ENCODE data around the gene LGALS9C. TPM values are rescaled to one million over a fixed set of nuclear protein-coding genes. Genes with fewer than 3 reads are reported as not detected.
"Not testable (repeated sequence)": the region's sequence is repeated elsewhere in the genome, so short reads cannot be mapped to it uniquely, and the experiment has no call there.

Gene LGALS9C
- total and polyA plus RNA-seq, 2 of the 13 experiments (the other 11 are each of a cell fraction or from before 2014, with no cell fraction given), result not detected

- BruUV-seq (replicated peaks); intact Hi-C loops (cut with micrococcal nuclease; ENCODE audit: unreplicated experiment); H3K9me3 ChIP-seq (ENCODE audit: low read length); FAIRE-seq; in situ Hi-C loops (cut with HindIII; ENCODE audit: extremely low pct_ligation_motif_present, low pct_unique_long_range_greater_than_20kb); H3K4me1 ChIP-seq (ENCODE audit: insufficient read depth, low read length); POLR2A ChIA-PET; H3K27ac ChIP-seq (ENCODE audit: extremely low read length, insufficient read depth, low read length); H4K20me1 ChIP-seq (ENCODE audit: insufficient read depth, low read length); ATAC-seq; H3K36me3 ChIP-seq (replicated peaks in 1 of 2; ENCODE audit: control insufficient read depth in 1 of 2, insufficient read depth in 2 of 2, low read length in 2 of 2); H3K9ac ChIP-seq (ENCODE audit: insufficient read depth, low read depth, low read length); H3K79me2 ChIP-seq (ENCODE audit: insufficient read depth, low read length); DNase-seq (ENCODE audit: low spot score); H3K4me3 ChIP-seq (replicated peaks in 1 of 3; ENCODE audit: insufficient read depth in 1 of 3, low read depth in 2 of 3, low read length in 3 of 3); H3K4me2 ChIP-seq (ENCODE audit: low read depth, low read length); CTCF ChIA-PET (ENCODE audit: low intra/inter-chr PET ratio, low total read pairs); H2AFZ ChIP-seq (ENCODE audit: low read length); H3K27me3 ChIP-seq (ENCODE audit: control insufficient read depth in 1 of 2, insufficient read depth in 2 of 2, low read length in 2 of 2): not testable (repeated sequence)
- WGBS (ENCODE audit: low lambda C conversion rate), result no CpG with 5 or more reads among the region's 5 CpGs
- peak; percentile 83 for TF ChIP-seq MIER2 (CRISPR knock-in tag; IDR thresholded peaks at IDR 0.05)
These were observed 26.6 kb downstream of the LGALS9C start for GRCh38 chr17:18503221-18503620.

- H3K79me2 ChIP-seq (ENCODE audit: insufficient read depth, low read length); H3K36me3 ChIP-seq (replicated peaks in 1 of 2; ENCODE audit: control insufficient read depth in 1 of 2, insufficient read depth in 2 of 2, low read length in 2 of 2); DNase-seq (ENCODE audit: low spot score); in situ Hi-C loops (cut with HindIII; ENCODE audit: extremely low pct_ligation_motif_present, low pct_unique_long_range_greater_than_20kb); H2AFZ ChIP-seq (ENCODE audit: low read length); H3K4me3 ChIP-seq (replicated peaks in 1 of 3; ENCODE audit: insufficient read depth in 1 of 3, low read depth in 2 of 3, low read length in 3 of 3); H3K9me3 ChIP-seq (ENCODE audit: low read length); H3K4me2 ChIP-seq (ENCODE audit: low read depth, low read length); H3K27ac ChIP-seq (ENCODE audit: extremely low read length, insufficient read depth, low read length); intact Hi-C loops (cut with micrococcal nuclease; ENCODE audit: unreplicated experiment); POLR2A ChIA-PET; CTCF ChIA-PET (ENCODE audit: low intra/inter-chr PET ratio, low total read pairs); H3K27me3 ChIP-seq (ENCODE audit: control insufficient read depth in 1 of 2, insufficient read depth in 2 of 2, low read length in 2 of 2); ATAC-seq; H4K20me1 ChIP-seq (ENCODE audit: insufficient read depth, low read length); H3K4me1 ChIP-seq (ENCODE audit: insufficient read depth, low read length); FAIRE-seq; H3K9ac ChIP-seq (ENCODE audit: insufficient read depth, low read depth, low read length); BruUV-seq (replicated peaks): not testable (repeated sequence)
- 20% methylated on average over 3 of the region's 9 CpGs for WGBS (ENCODE audit: low lambda C conversion rate)
These were observed 31.1 kb downstream of the LGALS9C start for GRCh38 chr17:18507729-18508128.

- H4K20me1 ChIP-seq (ENCODE audit: insufficient read depth, low read length); ATAC-seq; H3K27ac ChIP-seq (ENCODE audit: extremely low read length, insufficient read depth, low read length); CTCF ChIA-PET (ENCODE audit: low intra/inter-chr PET ratio, low total read pairs); intact Hi-C loops (cut with micrococcal nuclease; ENCODE audit: unreplicated experiment); H3K4me1 ChIP-seq (ENCODE audit: insufficient read depth, low read length); H3K79me2 ChIP-seq (ENCODE audit: insufficient read depth, low read length); H2AFZ ChIP-seq (ENCODE audit: low read length); H3K36me3 ChIP-seq (replicated peaks in 1 of 2; ENCODE audit: control insufficient read depth in 1 of 2, insufficient read depth in 2 of 2, low read length in 2 of 2); H3K4me3 ChIP-seq (replicated peaks in 1 of 3; ENCODE audit: insufficient read depth in 1 of 3, low read depth in 2 of 3, low read length in 3 of 3); H3K9ac ChIP-seq (ENCODE audit: insufficient read depth, low read depth, low read length); H3K27me3 ChIP-seq (ENCODE audit: control insufficient read depth in 1 of 2, insufficient read depth in 2 of 2, low read length in 2 of 2); DNase-seq (ENCODE audit: low spot score); POLR2A ChIA-PET; H3K4me2 ChIP-seq (ENCODE audit: low read depth, low read length); BruUV-seq (replicated peaks); H3K9me3 ChIP-seq (ENCODE audit: low read length); FAIRE-seq; in situ Hi-C loops (cut with HindIII; ENCODE audit: extremely low pct_ligation_motif_present, low pct_unique_long_range_greater_than_20kb): not testable (repeated sequence)
- 18% methylated on average over 3 of the region's 3 CpGs for WGBS (ENCODE audit: low lambda C conversion rate)
These were observed 32.1 kb downstream of the LGALS9C start for GRCh38 chr17:18508667-18509066.

GRCh38 chr17:18521100-18521499, 44.5 kb downstream of the LGALS9C start:
- H3K79me2 ChIP-seq (ENCODE audit: insufficient read depth, low read length); in situ Hi-C loops (cut with HindIII; ENCODE audit: extremely low pct_ligation_motif_present, low pct_unique_long_range_greater_than_20kb); H4K20me1 ChIP-seq (ENCODE audit: insufficient read depth, low read length); H3K4me2 ChIP-seq (ENCODE audit: low read depth, low read length); H3K27me3 ChIP-seq (ENCODE audit: control insufficient read depth in 1 of 2, insufficient read depth in 2 of 2, low read length in 2 of 2); CTCF ChIA-PET (ENCODE audit: low intra/inter-chr PET ratio, low total read pairs); H3K27ac ChIP-seq (ENCODE audit: extremely low read length, insufficient read depth, low read length); H3K9ac ChIP-seq (ENCODE audit: insufficient read depth, low read depth, low read length); H2AFZ ChIP-seq (ENCODE audit: low read length); BruUV-seq (replicated peaks); H3K36me3 ChIP-seq (replicated peaks in 1 of 2; ENCODE audit: control insufficient read depth in 1 of 2, insufficient read depth in 2 of 2, low read length in 2 of 2); intact Hi-C loops (cut with micrococcal nuclease; ENCODE audit: unreplicated experiment); H3K4me3 ChIP-seq (replicated peaks in 1 of 3; ENCODE audit: insufficient read depth in 1 of 3, low read depth in 2 of 3, low read length in 3 of 3); ATAC-seq; H3K4me1 ChIP-seq (ENCODE audit: insufficient read depth, low read length); POLR2A ChIA-PET; FAIRE-seq; H3K9me3 ChIP-seq (ENCODE audit: low read length); DNase-seq (ENCODE audit: low spot score): not testable (repeated sequence)
- 8% methylated on average over 3 of the region's 8 CpGs for WGBS (ENCODE audit: low lambda C conversion rate)
